PC-3 (cell line): Measurements from ENCODE around the gene GPN2. TPM values are rescaled to one million over a fixed set of nuclear protein-coding genes. Genes with fewer than 3 reads are reported as not detected.

Experiments used
- ATAC-seq: fragments of 200-7000 bp; cut with Tn5 transposase; 2 replicates; pipeline ENCODE4 v1.9.1; 2020; ENCODE audit warnings: mild to moderate bottlenecking, moderate library complexity
- BruUV-seq: library from RNA; stranded (reverse); fragments of 400-500 nt; replicated peaks from 2 replicates; lab custom pipeline; 2021; lab: Mats Ljungman, UMichigan
- CTCF ChIA-PET: fragments of 300-600 bp; sonication (Branson Sonifier 250); formaldehyde crosslinking; loops from one replicate; lab custom pipeline; 2022; ENCODE audit warnings: antibody characterized with exemption; lab: Charles Lee
- POLR2A ChIA-PET: fragments of 300-600 bp; sonication (Branson Sonifier 250); formaldehyde crosslinking; loops from one replicate; lab custom pipeline; 2022; ENCODE audit warnings: antibody characterized with exemption; ENCODE audit not compliant: unreplicated experiment; lab: Charles Lee
- DNase-seq: peaks from one replicate; pipeline ENCODE4 v3.0.0-alpha.2; 2015
- H2AFZ ChIP-seq: fragments of 300-600 bp; sonication (generic); 2 replicates; pipeline ENCODE4 v1.6.0; 2016; ENCODE audit warnings: antibody characterized with exemption, low read length
- H3F3A ChIP-seq: fragments of 300-600 bp; sonication (generic); one replicate; pipeline ENCODE4 v1.6.0; 2017; ENCODE audit warnings: antibody characterized with exemption, low read length, control low read depth, mild to moderate bottlenecking; ENCODE audit not compliant: unreplicated experiment
- H3K27ac ChIP-seq: fragments of 300-600 bp; sonication (generic); 2 replicates; pipeline ENCODE4 v1.5.1; 2016; ENCODE audit warnings: mild to moderate bottlenecking, low read length
- H3K27me3 ChIP-seq: fragments of 300-600 bp; sonication (generic); 2 replicates; pipeline ENCODE4 v1.6.1; 2016; ENCODE audit warnings: low read length, mixed read lengths
- H3K36me3 ChIP-seq: fragments of 300-600 bp; sonication (generic); 2 replicates; pipeline ENCODE4 v1.6.1; 2016; ENCODE audit warnings: low read depth, mixed run types, low read length, mixed read lengths
- H3K4me1 ChIP-seq: fragments of 300-600 bp; sonication (generic); 2 replicates; pipeline ENCODE4 v1.5.1; 2016; ENCODE audit warnings: low read length; ENCODE audit not compliant: insufficient read depth
- H3K4me2 ChIP-seq: fragments of 300-600 bp; sonication (generic); 2 replicates; pipeline ENCODE4 v1.6.0; 2016; ENCODE audit warnings: low read length
- H3K4me3 ChIP-seq: fragments of 300-600 bp; sonication (generic); 2 replicates; pipeline ENCODE4 v1.5.1; 2016; ENCODE audit warnings: mild to moderate bottlenecking, low read length, mixed read lengths
- H3K79me2 ChIP-seq: fragments of 300-600 bp; sonication (generic); 2 replicates; pipeline ENCODE4 v1.6.1; 2017; ENCODE audit warnings: low read length, mixed read lengths
- H3K9ac ChIP-seq: fragments of 300-600 bp; sonication (generic); 2 replicates; pipeline ENCODE4 v1.6.0; 2016; ENCODE audit warnings: mild to moderate bottlenecking, low read length
- H3K9me2 ChIP-seq: fragments of 300-600 bp; sonication (generic); replicated peaks from 2 replicates; pipeline ENCODE4 v1.6.1; 2016; ENCODE audit warnings: mixed run types, low read length, mixed read lengths
- H3K9me3 ChIP-seq: fragments of 300-600 bp; sonication (generic); 2 replicates; pipeline ENCODE4 v1.6.1; 2016; ENCODE audit warnings: low read length, mixed read lengths
- H4K20me1 ChIP-seq: fragments of 300-600 bp; sonication (generic); 2 replicates; pipeline ENCODE4 v1.6.1; 2016; ENCODE audit warnings: low read length, mixed read lengths
- CTCF ChIP-seq: fragments of 300-600 bp; sonication (generic); conservative IDR thresholded peaks from 2 replicates; pipeline ENCODE4 v1.5.1; 2017; ENCODE audit warnings: antibody characterized with exemption, low read depth, mild to moderate bottlenecking, low read length
- EZH2 ChIP-seq: fragments of 300-600 bp; sonication (generic); IDR thresholded peaks from one replicate; pipeline ENCODE4 v1.6.1; 2017; ENCODE audit warnings: antibody characterized with exemption, mild to moderate bottlenecking, low read length; ENCODE audit not compliant: unreplicated experiment
- EZH2phosphoT487 ChIP-seq: fragments of 300-600 bp; sonication (generic); IDR thresholded peaks from 2 replicates; pipeline ENCODE4 v1.6.1; 2018; ENCODE audit warnings: mild to moderate bottlenecking, antibody characterized with exemption, low read length, borderline replicate concordance
- intact Hi-C: fragments of 100-400 bp; cut with micrococcal nuclease; formaldehyde crosslinking; loops from 2 replicates; pipeline ENCODE4 v1.9.0; 2023
- total RNA-seq: library from RNA; depleted of rRNA; stranded (reverse); fragments of >200 nt; gene quantifications from 2 replicates; pipeline ENCODE4 v1.2.3, GENCODE V29; 2014; rRNA removed

Gene GPN2
- total RNA-seq, 1 experiment from 2014 or later, result 24.6 TPM

GRCh38 chr1:26827106-26827604, 62.9 kb downstream of the GPN2 start:
- no peaks in the 10 kb centered on the region for H3F3A ChIP-seq
- H3K79me2 ChIP-seq, result peaks cover 50% of the 10 kb centered on the region
- POLR2A ChIA-PET, result no interaction called here
- H3K9me3 ChIP-seq, result no peaks in the 10 kb centered on the region
- H3K27me3 ChIP-seq, result no peaks in the 10 kb centered on the region
- peak overlapping the region; percentile 70 for H3K9ac ChIP-seq
- ATAC-seq (no peak), DNase-seq (no peak)
- peak overlapping the region; percentile 96 for H3K4me2 ChIP-seq
- intact Hi-C loops, result no loop called here
- H3K27ac ChIP-seq, result no peak overlapping the region
- no peak overlapping the region for H2AFZ ChIP-seq
- H3K36me3 ChIP-seq, result 0 out of 2 replicates have a peak, but pooled peaks cover 4% of the 10 kb centered on the region
- BruUV-seq, result no TSS peak
- H3K9me2 ChIP-seq, result no peaks in the 10 kb centered on the region
- CTCF ChIA-PET, result no interaction called here
- H3K4me3 ChIP-seq, result peak overlapping the region; percentile 82
- no peak for TF ChIP-seq CTCF
- TF ChIP-seq EZH2phosphoT487, result no peak
- no peak for TF ChIP-seq EZH2
- H3K4me1 ChIP-seq, result peaks cover 46% of the 10 kb centered on the region
- H4K20me1 ChIP-seq, result no peaks in the 10 kb centered on the region

DNA sequence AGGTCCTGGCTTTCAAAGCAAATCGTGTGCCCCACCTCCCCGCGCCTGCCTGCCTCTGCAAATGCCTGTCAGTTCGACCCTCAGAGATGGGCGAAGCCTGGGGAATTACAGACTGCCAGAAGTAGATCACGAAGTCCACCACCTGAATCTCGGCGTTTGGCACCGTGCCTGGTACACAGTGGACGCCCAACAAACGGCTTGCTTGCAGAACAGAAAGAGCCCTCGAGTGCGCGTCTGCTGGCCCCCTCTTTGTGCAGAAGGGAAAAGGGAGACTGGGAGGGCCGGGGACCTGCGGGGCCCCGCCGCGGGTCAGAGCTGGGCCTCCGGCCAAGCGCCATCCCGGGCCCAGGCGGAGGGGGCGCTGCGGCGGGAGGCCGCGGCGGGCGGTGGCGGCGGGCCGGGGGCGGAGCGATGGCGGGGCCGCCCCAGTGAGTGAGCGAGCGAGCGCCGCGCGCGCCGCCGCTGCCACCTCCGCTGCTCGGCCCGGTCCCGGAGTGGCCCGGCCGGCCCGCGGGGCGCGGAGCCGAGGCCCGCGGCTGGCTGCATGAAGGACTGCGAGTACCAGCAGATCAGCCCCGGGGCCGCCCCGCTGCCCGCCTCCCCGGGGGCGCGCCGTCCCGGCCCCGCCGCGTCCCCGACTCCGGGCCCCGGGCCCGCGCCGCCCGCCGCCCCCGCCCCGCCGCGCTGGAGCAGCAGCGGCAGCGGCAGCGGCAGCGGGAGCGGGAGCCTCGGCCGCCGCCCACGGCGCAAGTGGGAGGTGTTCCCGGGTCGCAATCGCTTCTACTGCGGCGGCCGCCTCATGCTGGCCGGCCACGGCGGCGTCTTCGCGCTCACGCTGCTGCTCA, 63.6 kb downstream of the GPN2 start, which contains the start of gene ZDHHC18:
ZDHHC18 (plus strand) TSS at position 428 of the 845 bp plus-strand sequence; CDS start at position 545, 117 bp downstream.
- Histone ChIP-seq H3K9me3 (no peaks in the 10 kb centered on the region), H3K4me3 (peak within 1 kb of the TSS; percentile 82), H3K9ac (peak within 1 kb of the TSS; percentile 70), H4K20me1 (no peaks in the 10 kb centered on the region), H3K27me3 (no peaks in the 10 kb centered on the region), H3F3A (no peaks in the 10 kb centered on the region), H2AFZ (peak within 1 kb of the TSS; percentile 91), H3K9me2 (no peaks in the 10 kb centered on the region), H3K4me1 (peaks cover 40% of the 10 kb centered on the region), H3K79me2 (peaks cover 46% of the 10 kb centered on the region), H3K27ac (peak within 1 kb of the TSS; percentile 82), H3K36me3 (0 out of 2 replicates have a peak, but pooled peaks cover 4% of the 10 kb centered on the region), H3K4me2 (peak within 1 kb of the TSS; percentile 97)
- intact Hi-C loops, result no loop called here
- CTCF ChIA-PET, result interaction anchor here (0.6 kb wide), 3 partner anchors 64 to 127 kb away, joined by 3 to 6 read pairs (median 5); partner anchors contain the start of genes GPATCH3 and GPN2
- ATAC-seq (peak; percentile 89), DNase-seq (peak; percentile 73)
- BruUV-seq, result no TSS peak
- POLR2A ChIA-PET, result no interaction called here
- TF ChIP-seq EZH2phosphoT487, result no peak
- TF ChIP-seq CTCF, result peak; percentile 49

Other genes with a start within 250 kb of the GPN2 start
- gene ARID1A, start 194.3 kb downstream of the GPN2 start, total RNA-seq, result 43.8 and 78.0 TPM in 2 replicates
- 6.0 and 8.8 TPM in 2 replicates for gene PIGV, start 102.3 kb downstream of the GPN2 start, total RNA-seq
- gene ZDHHC18, start 63.6 kb downstream of the GPN2 start, total RNA-seq, result 18.1 and 26.9 TPM in 2 replicates
- gene SFN, start 27.1 kb downstream of the GPN2 start, total RNA-seq, result 411 and 577 TPM in 2 replicates
- gene GPATCH3, start 10.2 kb upstream of the GPN2 start, total RNA-seq, result 16.1 and 18.8 TPM in 2 replicates
- gene NR0B2, start 23.7 kb upstream of the GPN2 start, total RNA-seq, result not detected in 2 replicates
- gene NUDC, start 31.5 kb upstream of the GPN2 start, total RNA-seq, result 149 and 198 TPM in 2 replicates
- gene KDF1, start 70.2 kb upstream of the GPN2 start, total RNA-seq, result 21.7 and 22.9 TPM in 2 replicates
- 108 and 109 TPM in 2 replicates for gene TRNP1, start 103.4 kb upstream of the GPN2 start, total RNA-seq
- gene TENT5B, start 122.6 kb upstream of the GPN2 start, total RNA-seq, result 20.0 and 21.4 TPM in 2 replicates